ENCODE measurements around the gene DUSP15. TPM values are rescaled to one million over a fixed set of nuclear protein-coding genes. Genes with fewer than 3 reads are reported as not detected.
A peak's percentile ranks its signal among the peaks of the same experiment; 100 is the strongest.

The DUSP15 gene
- total and polyA plus RNA-seq, 2 of the 8 experiments (the other 6 are each of a cell fraction or from before 2014, with no cell fraction given), result 0.91 to 3.2 TPM

DNA sequence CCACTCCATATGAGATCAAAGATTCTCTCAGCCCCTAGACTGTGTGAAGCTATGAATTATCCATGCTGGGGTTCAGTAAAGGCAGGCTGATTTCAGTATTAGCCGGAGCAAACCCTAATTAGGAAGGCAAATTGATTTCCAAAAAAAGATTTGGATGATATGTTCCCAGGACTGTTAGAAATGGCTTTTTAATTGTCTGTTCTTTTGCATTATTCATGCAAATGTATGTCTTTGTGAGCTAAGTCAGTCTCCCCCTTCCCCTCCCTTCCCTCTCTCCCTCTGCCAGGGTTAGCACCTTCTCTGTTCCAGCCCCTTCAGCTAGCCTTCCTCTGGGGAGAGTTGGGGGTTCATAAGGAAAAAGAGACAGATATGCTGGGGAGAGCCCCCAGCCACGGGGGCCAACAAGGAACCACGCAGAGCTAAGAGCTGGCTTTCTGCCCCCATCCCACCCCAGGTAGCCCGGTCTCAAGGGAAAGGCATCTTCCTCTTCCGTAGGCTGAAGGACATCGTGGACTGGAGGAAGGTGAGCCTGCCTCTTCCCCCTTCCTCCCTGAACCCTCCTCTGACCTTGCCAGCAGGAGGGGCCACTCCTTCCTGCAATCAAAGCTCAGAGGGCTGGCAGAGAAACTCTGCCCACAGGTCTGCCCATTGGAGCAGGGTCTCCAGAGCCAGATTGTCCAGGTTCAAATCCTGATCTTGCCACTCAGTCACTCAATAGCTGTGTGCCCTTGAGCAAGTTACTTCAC is 49.3 kb upstream of the DUSP15 start:
- H3K23me2 ChIP-seq (ENCODE audit: low read depth, low read length), result no peaks in the 10 kb centered on the region
- no peak overlapping the region for H3K23ac ChIP-seq (ENCODE audit: insufficient read length)
- no peak for DNase-seq (ENCODE audit: low read depth in 1 of 2, low spot score in 2 of 2)
- POLR2A ChIA-PET (ENCODE audit: partially characterized antibody), result interaction anchor here (1.8 to 2.0 kb wide), 2 partner anchors 9 to 11 kb away, joined by 6 to 9 read pairs; no protein-coding TSS in a partner anchor
- H4K8ac ChIP-seq (ENCODE audit: extremely low read depth, insufficient read depth, low read length), result no peak overlapping the region
- H3K18ac ChIP-seq (ENCODE audit: extremely low read depth, low read length), result no peak overlapping the region; the same call in 1 of the 2 replicates
- H2BK20ac ChIP-seq (ENCODE audit: low read length), result peak overlapping the region; percentile 62; the same call in 1 of the 2 replicates
- no peak overlapping the region for H4K91ac ChIP-seq (replicated peaks; ENCODE audit: insufficient read length, low read length)
- no peak for FAIRE-seq
- H3K36me3 ChIP-seq (ENCODE audit: control insufficient read depth in 2 of 4, insufficient read depth in 4 of 4, low read length in 3 of 4), result no peaks in the 10 kb centered on the region
- H2BK5ac ChIP-seq (ENCODE audit: low read depth, low read length), result no peak overlapping the region
- WGBS, 2 experiments (ENCODE audit: extremely low coverage in 1 of 2, insufficient coverage in 1 of 2, insufficient read length in 1 of 2, insufficient replicate concordance in 2 of 2, low coverage in 1 of 2, low lambda C conversion rate in 2 of 2, missing lambda C conversion rate in 1 of 2), result 61% methylated on average over 6 of the region's 6 CpGs; no CpG with 5 or more reads in 1 of the 2 experiments
- no peak overlapping the region; the same call in 1 of the 2 replicates for H2BK12ac ChIP-seq (ENCODE audit: low read depth, low read length)
- no peak overlapping the region for H2BK15ac ChIP-seq (ENCODE audit: low read length)
- no peak overlapping the region for H3K4ac ChIP-seq (replicated peaks; ENCODE audit: insufficient read length, low read depth, low read length)
- peaks cover 2 to 23% (median 17%) of the 10 kb centered on the region in 4 experiments for H3K4me1 ChIP-seq (replicated peaks in 1 of 4; ENCODE audit: control insufficient read depth in 3 of 4, insufficient read depth in 4 of 4, low read length in 3 of 4)
- no peak overlapping the region for H3K27ac ChIP-seq (ENCODE audit: low read depth, low read length)
- H2AK5ac ChIP-seq (ENCODE audit: low read depth, low read length), result no peak overlapping the region
- H3K79me2 ChIP-seq (ENCODE audit: control insufficient read depth in 1 of 2, insufficient read depth in 2 of 2, low read length in 2 of 2), result no peaks in the 10 kb centered on the region
- CTCF ChIA-PET (ENCODE audit: partially characterized antibody), result interaction anchor here (0.8 to 3.0 kb wide), 15 partner anchors 13 to 96 kb away, joined by 3 to 19 read pairs (median 4); partner anchors contain the start of gene PDRG1
- H2BK120ac ChIP-seq (replicated peaks; ENCODE audit: low read depth, low read length), result no peak overlapping the region
- no peak overlapping the region for H3K56ac ChIP-seq (replicated peaks; ENCODE audit: insufficient read length, low read depth, low read length)
- H4K20me1 ChIP-seq (replicated peaks in 1 of 2; ENCODE audit: control insufficient read depth in 1 of 2, insufficient read depth in 2 of 2, low read length in 2 of 2), result no peaks in the 10 kb centered on the region
- H3K9ac ChIP-seq (replicated peaks in 1 of 4; ENCODE audit: extremely low read depth in 1 of 4, low read depth in 3 of 4, low read length in 3 of 4), result no peak overlapping the region; a peak in 2 of 7 replicates
- H3K27me3 ChIP-seq (replicated peaks in 1 of 4; ENCODE audit: control insufficient read depth in 3 of 4, extremely low read depth in 1 of 4, insufficient read depth in 3 of 4, low read length in 3 of 4), result no peaks in the 10 kb centered on the region
- peak overlapping the region; percentile 3 to 38; a peak in 3 of 4 replicates for H3K4me2 ChIP-seq (ENCODE audit: insufficient read depth in 1 of 2, low read depth in 2 of 2, low read length in 2 of 2)
- no peak overlapping the region for H4K5ac ChIP-seq (ENCODE audit: insufficient read length, low read depth, low read length)
- H2AFZ ChIP-seq (ENCODE audit: low read length), result peak overlapping the region; percentile 33; the same call in 1 of the 2 replicates
- H3K9me3 ChIP-seq (ENCODE audit: insufficient read depth in 2 of 2, low read depth in 1 of 2, low read length in 1 of 2), result no peaks in the 10 kb centered on the region
- TF ChIP-seq, protein P1, sequence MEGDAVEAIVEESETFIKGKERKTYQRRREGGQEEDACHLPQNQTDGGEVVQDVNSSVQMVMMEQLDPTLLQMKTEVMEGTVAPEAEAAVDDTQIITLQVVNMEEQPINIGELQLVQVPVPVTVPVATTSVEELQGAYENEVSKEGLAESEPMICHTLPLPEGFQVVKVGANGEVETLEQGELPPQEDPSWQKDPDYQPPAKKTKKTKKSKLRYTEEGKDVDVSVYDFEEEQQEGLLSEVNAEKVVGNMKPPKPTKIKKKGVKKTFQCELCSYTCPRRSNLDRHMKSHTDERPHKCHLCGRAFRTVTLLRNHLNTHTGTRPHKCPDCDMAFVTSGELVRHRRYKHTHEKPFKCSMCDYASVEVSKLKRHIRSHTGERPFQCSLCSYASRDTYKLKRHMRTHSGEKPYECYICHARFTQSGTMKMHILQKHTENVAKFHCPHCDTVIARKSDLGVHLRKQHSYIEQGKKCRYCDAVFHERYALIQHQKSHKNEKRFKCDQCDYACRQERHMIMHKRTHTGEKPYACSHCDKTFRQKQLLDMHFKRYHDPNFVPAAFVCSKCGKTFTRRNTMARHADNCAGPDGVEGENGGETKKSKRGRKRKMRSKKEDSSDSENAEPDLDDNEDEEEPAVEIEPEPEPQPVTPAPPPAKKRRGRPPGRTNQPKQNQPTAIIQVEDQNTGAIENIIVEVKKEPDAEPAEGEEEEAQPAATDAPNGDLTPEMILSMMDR (IDR thresholded peaks at IDR 0.05; ENCODE audit: control extremely low read depth in 1 of 3, insufficient read depth in 1 of 3, low read depth in 1 of 3, low read length in 3 of 3), result peak in 1 of 3 experiments; percentile 10; a peak in 1 of 4 replicates
- TF ChIP-seq CHD1 (IDR thresholded peaks at IDR 0.05; ENCODE audit: low read depth, low read length), result no peak
- no peaks in the 10 kb centered on the region for H3K79me1 ChIP-seq (ENCODE audit: low read depth, low read length)
- no peak overlapping the region for H3K14ac ChIP-seq (ENCODE audit: insufficient read length)
- H3K4me3 ChIP-seq (ENCODE audit: extremely low read depth in 1 of 4, insufficient read depth in 2 of 4, low read depth in 3 of 4, low read length in 4 of 4), result 0 out of 8 replicates have a peak overlapping the region, but pooled peaks of 1 of the 4 experiments have one; percentile 14

Data from H1 (cell line).